GM19035 (cell line): ENCODE measurements around the gene TCP10L.
A peak's percentile ranks its signal among the peaks of the same experiment; 100 is the strongest.
"Not testable (repeated sequence)": the region's sequence is repeated elsewhere in the genome, so short reads cannot be mapped to it uniquely, and the experiment has no call there.

Experiments
- ATAC-seq: cut with Tn5 transposase; IDR thresholded peaks from one replicate; pipeline ENCODE4 v1.9.1; 2021; ENCODE audit not compliant: unreplicated experiment

TCP10L gene

DNA sequence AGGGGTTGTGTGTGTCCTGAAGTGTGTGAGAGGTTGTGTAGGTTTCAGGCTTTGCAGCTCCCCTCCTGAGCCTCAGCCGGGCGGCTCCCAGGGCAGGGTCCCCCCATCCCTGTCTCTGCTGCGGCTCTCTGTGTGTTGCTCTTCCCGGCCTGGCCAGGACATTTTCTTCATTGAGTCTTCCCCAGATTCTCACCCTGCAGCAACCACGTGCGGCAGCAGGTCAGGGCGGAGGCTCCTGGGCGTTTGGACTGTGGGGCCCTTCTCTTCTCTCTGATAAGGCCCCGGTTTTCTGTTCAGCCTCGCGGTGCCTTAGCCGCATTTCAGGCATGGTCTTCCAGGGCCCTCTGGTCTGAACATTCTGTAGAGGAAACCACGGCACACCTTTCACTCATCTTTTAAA is 1.8 kb upstream of the TCP10L start:
- no peak for ATAC-seq

DNA sequence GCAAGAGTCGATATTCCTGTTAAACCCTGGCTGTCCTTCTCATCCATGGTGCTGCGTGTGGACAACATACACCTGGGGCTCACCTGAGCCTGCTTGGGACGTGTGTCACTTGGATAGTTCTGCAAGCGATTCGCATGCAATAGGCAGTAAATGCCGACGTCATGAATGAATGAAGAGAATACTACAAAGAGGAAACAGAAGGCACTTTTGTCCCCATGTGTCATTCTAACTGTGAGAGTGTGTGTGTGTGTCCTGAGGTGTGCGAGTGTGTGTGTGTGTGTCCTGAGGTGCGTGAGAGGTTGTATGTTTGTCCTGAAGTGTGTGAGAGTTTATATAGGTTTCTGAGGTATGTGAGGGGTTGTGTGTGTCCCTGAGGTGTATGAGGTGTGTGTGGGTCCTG is 647 bp upstream of the TCP10L start:
- ATAC-seq: no peak

DNA sequence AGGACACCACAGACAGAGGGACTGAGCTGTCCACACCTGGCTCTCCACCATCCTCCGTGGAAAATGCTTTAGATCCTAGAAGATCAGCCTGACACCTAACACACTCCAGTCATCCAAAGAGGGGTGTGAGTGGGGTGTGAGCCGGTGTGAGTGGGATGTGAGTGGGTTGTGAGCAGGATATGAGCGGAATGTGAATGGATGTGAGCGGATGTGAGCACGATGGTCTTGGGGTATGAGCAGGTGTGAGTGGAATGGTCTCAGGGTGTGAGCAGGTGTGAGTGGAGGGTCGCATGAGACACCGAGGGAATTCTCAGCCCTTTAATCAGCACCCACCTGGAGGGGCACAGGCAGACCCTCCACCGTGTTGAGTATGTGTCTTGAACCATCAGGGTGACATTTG is 851 bp downstream of the TCP10L start:
- ATAC-seq: no peak

DNA sequence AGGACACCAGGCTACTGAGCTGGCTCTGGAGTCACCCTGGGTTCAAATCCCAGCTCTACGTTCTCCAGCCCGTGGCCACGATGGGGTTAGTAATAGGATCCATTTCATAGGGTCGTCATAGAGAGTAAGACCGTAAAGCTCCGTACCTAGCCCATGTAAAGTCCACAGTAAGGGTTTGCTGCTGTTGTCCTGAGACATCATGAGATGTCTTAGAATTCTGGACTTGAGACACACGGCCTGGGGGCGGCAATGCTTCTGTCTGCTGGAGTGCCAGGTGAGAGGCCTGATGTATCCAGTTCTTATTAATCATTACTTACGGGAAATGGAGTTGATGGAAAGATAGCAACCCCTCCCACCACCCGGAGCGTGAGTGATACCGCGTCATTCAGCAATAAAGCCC is 3.6 kb downstream of the TCP10L start:
- ATAC-seq: no peak

DNA sequence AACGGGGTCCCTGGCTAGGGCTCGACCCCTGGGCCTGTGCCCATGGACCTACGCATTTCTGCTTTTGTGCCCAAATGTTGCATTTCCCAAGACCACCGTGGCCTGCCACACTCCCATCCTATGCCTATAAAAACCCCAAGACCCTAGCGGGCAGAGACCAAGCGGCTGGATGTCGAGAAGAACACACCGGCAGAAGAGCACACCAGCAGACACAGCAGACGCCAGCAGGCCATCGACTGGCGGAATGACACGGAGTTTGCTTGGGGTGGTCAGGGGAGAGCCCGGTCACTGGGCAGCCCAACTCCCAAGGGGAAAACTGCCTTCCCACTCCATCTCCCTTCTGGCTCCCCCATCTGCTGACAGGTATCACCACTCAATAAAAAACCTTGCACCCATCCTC is 4.4 kb downstream of the TCP10L start:
- no peak for ATAC-seq

DNA sequence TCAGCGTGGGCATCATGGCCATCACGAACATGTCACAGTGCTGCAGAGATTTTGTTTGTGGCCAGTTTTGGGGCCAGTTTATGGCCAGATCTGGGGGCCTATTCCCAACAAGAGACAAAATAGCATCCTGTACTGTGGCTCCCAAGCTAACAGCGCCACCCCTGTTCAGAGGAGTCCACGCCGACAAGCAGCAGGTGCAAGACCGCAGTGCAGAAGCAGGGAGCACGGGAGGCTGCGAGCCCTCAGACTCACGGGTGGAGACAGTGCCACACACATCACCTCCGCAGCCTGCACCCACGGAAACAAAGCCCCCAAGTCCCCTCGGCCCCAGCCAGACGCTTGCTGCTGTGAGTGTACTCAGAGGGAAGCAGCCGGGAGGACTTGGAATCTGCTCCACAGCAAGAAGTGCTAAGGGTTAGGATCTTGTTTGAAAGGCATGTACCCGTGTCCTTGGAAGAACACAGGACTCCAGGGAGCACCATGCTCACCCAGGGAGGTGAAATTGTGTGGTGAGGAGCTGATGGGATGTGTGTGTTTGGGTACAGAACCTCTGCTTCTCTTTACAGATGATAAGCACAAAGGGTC is 7.1 kb downstream of the TCP10L start:
- ATAC-seq: no peak

DNA sequence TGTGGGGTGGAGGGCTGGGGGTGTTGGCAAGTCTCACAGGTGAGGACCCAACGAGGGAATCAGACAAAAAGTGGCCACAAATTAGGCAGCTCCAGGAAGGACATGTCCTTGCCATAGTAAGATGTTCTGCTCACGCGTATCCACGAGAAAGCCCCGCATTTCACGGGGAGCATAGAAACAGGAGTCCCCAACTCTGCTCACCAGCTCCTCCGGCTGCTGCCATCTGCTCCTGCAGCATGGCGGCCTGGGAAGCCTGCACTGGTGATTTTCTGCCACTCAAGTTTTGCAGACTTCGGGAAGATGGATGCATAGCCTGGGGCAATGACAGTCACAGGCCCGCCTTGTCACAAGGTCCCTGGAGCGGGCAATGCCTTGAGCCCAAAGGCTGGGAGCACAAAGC is 9.3 kb downstream of the TCP10L start:
- no peak for ATAC-seq

DNA sequence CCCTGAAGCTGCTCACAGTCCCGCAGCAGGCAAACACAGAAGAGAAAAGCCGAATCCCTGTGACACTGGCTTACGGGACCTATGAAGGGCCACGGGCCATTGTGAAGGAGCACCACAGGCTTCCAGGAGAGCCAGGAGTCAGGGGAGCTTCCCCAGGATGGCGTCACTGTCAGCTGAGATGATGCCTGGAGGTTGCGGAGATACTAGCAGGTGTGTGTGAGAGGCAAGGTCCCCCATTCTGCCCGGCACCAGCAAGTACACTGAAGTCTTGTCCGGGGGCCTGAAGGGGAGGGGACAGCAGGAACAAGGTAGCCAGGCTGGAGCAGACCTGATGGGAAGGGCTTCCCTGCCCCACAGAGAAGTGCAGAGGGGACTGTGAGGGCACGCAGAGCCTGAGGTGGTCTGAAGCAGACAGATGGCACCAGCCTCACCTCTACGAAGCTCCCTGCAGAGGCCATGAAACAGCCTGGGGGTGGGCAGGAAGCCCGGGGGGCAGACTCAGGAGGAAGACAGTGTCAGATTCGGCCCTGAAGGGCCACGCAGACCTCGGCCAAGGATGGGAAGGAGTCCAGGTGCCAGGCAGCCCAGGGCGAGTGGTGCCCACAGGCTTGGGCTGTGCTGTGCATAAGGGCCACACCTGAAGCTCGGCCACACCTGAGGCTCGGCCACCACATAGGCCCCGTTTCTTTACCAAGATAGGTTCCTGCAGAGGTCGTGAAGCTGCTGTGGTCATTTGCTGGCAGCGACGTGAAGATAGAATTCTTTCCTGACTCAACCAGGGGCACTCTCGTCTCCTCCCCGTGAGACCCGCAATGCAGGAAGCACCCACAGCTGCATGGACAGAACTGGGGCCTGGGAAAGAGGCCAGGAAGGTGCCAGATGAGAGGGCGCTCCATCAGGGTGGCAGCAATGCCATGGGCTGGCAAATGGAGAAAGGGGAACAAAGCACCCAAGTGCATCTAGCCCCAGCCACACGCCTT is 10.1 kb downstream of the TCP10L start:
- no peak for ATAC-seq

DNA sequence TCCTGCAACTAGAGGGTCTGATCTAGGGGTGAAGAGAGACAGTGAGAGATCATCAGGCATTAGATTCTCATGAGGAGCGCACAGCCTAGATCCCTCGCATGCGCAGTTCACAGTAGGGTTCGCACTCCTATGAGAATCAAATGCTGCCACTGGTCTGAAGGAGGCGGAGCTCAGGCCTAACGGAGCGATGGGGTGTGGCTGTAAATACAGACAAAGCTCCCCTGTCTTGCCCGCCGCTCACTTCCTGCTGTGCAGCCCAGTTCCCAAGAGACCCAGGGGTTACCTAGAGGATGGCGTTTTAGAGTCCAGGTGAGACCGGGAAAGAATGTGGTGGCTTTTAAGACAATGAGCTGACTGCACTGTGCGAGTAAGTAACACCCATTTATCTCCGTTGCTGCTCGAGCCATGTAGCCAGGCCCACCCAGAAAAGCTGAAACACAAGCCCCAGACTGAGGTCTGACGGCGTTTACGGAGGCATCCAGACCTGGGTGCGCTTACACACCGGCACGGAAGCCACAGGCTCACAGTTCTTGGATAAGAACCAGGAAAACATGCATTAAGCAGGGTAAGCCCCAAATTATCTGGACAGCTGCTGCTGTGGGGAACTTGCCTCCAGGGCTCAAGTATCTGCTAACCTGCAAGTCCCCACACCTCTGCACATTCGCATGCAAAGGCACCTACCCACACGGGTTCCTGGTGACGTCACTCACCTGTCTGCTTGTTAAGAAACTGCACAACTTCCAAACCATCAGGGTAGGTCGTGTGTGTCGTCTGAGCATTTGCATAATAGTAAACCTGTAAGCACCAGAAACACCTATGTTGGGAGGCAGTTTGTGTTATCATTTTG is 12.5 kb downstream of the TCP10L start:
- ATAC-seq: no peak

DNA sequence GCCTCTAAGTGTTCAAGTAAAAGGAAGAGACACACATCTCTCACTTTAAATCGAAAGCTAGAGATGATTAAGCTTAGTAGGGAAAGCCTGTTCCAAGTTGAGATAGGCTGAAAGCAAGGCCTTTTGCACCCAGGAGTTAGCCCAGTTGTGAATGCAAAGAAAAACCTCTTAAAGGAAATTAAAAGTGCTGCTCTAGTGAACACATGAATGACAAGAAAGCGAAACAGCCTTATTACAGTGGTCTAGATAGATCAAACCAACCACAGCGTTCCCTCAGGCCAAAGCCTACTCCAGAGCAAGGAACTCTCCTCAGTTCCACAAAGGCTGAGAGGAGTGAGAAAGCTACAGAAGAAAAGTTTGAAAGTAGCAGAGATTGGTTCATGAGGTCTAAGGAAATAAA is 14.9 kb downstream of the TCP10L start:
- ATAC-seq: no peak

DNA sequence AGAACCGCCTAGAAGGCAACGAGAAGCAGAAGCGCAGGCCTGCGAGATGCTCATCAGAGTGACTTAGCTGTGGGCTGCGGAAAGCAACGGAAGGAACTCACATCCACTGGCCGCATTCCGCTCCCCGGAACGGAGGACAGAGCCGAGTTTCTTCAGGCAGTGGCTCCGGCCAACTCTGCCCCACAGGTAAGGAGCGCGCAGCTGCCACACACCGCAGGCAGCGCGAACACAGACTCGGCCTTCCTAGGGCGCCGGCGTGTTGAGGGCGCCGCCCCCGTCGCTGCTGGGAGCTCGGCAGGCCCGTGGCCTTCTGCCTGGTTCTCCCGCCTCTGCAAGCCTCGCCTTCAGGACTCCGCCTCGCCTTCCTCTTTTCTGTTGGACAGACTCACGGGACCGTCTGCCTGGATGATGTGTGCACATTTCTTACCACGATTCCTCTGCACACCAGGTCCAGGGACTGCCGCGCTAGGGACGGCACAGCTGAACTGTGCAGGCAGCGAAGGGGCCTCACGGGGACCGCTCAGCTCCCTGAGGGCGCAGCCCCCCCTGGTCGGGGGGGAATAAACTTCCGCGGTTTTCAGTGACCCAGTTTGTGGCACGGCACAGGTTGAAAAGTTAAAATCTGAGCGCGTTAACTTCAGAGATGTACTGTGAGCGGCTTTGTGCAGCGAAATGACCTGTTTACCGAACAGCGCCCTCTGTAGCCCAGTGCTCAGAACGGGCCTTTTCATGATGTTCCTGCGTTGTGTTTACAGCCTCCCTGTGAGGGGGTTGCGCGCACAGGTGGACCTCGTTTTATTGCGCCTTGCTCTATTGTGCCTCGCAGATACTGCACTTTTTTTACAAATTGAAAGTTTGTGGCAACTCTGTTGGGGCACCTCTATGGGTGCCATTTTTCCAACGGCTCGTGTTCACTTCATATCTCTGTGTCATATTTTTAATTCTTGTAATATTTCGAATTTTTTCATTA is 15.8 kb downstream of the TCP10L start:
- peak; percentile 81 for ATAC-seq

DNA sequence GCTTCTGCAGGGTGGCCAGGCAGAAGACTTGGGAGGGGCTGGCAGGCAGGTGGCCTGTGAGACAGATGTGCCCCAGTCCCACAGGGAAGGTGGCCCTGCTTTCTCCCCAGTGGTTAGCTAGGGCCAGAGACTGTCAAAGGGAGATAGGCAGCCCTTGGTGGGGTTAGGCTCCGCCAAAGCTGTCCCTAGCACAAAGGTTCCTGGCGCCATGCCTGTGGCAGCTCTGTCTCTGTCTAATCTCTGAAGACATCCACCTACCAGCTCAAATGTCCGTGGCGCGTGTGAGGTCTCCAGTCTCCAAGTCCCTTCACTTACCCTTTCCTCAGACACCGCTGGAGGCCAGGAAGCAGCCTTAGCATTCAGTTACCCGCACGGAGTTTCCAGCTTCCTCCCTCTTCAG is 17.7 kb downstream of the TCP10L start:
- no peak for ATAC-seq

DNA sequence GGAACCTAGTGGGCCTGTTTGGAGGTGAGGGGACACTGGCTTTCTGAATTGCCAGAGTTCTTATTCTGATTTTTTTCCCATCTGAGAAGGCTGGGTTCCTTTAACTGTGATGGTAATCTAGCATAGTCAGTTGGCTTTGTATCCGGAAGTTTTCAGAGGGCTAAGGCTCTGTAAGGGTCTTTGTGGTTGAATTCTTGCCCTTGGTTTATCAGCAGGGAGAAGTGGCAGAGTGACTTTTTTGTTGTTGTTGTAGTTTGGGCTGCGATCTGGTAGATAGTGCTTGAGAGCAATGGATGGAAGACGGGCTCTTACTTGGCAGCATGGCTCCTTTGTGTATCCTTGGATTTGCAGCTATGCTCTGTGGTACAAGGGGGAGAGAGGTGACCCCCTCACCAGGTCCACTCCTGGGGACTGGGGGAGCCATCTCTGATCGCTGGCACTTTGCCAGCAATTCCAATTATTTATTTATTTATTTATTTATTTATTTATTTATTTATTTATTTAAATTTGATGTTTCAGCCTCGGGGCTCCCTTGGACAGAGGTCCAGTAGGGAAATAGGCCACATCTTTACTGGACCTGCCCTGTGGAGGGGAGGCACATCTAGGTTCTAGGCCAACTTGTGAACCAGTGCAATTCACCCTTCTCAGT is 18.5 kb downstream of the TCP10L start:
- ATAC-seq: no peak

DNA sequence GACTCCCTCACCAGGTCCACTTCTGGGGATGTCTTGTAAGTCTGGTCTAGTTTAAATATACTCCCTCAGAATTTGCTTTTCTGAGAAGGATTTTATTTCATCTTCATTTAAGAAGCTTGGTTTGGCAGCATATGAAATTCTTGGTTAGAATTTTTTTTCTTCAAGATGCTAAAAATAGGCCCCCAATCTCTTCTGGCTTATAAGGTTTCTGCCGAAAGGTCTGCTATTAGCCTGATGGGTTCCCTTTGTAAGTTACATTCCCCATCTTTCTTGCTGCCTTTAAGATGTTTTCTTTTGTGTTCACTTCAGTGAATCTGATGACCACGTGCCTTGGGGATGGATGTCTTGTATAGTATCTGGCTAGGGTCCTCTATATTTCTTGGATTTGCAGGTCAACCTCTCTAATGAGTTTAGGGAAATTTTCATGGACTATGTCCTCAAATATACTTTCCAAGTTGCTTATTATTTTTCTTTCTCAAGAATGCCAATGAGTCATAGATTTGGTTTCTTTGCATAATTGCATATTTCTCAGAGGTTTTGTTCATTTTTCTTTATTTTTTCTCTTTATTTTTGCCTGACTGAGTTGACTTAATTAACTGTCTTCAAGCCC is 19.4 kb downstream of the TCP10L start:
- no peak for ATAC-seq

DNA sequence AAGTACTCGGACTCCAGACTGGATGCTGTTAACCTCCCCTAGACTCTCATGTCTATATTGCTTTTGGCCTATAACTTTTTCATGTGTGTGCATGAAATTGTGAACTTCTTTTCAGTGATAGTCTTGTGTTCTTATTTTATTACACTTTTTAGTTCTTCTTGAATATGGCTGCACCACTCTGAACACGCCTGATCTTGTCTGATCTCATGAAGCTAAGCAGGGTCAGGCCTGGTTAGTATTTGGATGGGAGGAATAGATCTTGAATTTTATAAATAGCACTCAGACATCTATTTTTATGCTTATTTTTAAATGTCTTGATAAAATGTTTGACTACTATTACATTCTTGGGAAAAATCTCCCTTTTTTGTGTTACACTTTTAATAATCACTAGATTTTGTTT is 22.4 kb downstream of the TCP10L start:
- no peak for ATAC-seq

DNA sequence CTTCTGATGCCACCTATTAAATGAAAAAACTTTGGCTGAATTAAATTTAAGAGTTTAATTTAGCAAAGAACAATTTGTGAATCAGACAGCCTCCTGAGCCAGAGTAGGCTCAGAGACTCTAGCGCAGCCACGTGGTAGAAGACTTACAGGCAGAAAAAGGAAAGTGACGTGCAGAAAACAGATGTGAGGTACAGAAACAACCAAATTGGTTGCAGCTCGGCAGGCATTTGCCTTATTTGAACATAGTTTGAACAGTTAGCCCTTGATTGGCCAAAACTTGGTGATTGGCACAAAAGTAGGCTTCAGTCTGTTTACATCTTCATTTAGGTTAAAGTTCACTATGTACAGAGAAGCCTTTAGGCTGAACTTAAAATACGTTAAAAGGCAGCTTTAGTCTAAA is 22.9 kb downstream of the TCP10L start:
- no peak for ATAC-seq

DNA sequence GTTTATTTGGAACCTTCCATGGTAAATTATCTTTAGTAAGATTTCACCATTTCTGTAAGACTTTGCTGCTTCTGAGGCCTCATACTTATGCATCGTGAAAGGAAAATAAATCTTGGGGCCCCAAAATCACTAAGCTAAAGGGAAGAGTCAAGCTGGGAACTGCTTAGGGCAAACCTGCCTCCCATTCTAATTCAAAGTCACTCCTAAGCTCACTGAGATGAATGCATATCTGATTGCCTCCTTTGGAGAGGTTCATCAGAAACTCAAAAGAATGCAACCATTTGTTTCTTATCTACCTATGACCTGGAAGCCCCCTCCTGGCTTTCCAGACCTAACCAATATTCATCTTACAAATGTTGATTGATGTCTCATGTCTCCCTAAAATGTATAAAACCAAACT is 23.8 kb downstream of the TCP10L start:
- not testable (repeated sequence) for ATAC-seq

DNA sequence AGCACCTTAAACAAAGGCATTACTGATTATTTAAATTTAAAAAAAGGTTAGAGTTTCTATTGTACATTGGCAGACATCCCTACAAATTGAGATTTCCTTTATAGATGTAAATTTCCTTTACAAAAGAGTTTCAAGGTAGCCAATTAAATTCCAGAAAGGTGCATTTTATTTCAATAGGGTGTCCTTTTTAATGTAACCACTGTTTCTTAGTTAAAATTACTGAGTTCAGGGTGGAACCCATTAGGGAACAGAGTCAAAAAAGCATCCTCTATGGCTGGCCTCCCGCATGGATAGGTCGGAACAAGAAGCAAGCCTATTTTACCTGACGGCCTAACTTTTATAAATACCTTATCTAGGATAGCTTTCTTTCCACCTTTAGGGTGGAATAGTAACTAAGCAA is 24.4 kb downstream of the TCP10L start:
- no peak for ATAC-seq

DNA sequence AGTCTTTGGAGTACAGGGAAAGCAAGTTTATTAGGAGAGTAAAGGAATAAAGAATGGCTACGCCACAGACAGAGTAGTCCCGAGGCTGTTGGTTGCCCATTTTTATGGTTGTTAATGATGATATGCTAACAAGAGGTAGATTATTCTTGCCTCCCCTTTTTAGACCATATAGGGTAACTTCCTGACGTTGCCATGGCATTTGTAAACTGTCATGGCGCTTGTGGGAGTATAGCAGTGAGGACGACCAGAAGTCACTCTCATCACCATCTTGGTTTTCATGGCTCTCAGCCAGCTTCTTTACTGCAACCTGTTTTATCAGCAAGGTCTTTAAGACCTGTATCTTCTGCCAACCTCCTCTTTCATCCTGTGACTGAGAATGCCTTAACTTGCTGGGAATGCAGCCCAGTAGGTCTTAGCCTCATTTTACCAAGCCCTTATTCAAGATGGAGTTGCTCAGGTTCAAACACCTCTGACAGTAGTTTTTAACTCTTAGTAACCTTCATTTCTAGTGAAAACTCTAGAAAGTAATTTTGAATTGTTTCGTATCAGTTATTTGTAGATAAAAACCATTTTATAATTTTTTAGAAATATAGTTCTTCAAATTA is 26.2 kb downstream of the TCP10L start:
- ATAC-seq: no peak
